ENCODE measurements around the gene C1QL1.

C1QL1 gene

DNA sequence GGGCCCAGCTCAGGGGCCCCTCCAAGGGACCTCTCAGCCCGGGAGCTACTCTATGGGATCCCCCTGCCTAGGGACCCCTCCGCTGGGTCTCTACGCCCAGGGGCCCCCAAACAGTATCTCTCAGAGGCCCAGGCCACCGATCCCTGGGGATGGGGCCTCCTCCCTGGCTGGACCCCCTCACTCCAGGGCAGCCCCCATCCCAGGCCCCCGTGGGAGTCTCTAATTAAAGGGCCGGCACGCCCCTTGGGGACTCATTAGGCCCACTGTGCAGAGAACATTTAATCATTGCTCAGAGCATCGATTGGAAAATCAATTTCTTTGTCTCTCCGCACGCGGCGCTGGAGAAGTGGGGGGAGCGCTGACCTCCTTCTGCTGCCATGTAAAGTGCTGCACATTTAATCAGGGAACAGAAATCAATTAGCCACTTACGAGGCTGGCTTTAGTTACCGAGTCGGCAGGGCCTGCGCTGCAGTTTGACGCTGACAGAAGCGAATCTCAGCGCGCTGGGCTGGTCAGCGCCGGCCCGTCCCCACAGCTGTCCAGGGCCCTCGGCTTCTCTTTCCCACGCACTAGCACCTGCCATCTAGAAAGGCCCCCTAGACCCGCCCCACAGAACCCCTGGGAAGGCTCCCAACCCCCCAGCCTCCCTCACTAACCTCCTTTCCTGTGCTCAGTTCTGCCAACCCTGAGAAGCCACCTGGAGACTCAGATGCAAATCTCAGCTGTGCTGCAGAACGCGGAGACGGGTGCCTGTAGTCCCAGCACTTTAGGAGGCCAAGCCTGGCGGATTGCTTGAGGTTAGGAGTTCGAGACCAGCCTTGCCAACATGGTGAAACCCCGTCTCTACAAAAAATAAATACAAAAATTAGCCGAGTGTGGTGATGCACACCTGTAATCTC is 20.2 kb upstream of the C1QL1 start:
- DNase-seq = no peak

DNA sequence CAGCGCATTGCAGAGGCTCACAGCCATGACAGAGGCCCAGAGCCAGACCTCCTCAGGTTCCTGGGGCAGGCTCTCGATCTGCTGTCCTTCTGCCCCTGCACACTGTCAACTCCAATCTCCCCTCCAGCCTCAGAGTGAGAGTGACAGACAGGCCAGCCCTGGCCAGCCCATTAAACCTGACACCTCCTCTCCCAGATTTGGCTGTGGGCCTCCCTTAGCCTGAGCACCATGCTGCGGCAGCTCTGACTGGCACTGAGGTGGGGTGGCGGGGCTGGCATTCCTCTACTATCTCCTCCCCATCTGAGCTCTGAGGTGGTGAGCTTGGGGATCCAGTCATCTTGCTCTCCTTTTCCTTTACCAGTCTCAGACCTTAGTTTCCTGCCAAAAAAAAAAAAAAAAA is 15.5 kb upstream of the C1QL1 start:
- no peak for DNase-seq

DNA sequence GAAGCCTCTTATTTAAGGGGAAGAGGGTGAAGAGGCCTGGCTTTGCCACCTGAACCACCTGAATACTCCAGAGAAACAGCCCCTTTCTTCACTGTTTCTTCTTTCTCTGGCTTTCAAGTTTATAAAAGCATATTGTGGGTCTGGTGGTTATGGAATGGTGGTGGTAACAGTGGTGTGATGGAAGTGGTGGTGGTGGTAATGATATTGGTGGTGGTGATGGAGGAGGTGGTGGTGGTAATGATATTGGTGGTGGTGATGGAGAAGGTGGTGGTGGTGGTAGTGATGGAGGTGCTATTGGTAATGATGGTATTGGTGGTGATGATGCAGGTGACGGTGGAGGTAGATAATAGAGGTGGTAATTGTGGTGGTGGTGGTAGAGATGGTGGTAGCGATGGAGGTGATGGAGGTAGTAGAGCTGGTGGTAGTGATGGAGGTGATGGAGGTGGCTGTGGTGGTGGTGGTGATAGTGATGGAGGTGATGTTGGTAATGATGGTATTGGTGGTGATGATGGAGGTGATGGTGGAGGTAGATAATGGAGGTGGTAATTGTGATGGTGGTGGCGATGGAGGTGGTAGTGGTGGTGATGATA is 14.1 kb upstream of the C1QL1 start:
- DNase-seq = no peak

DNA sequence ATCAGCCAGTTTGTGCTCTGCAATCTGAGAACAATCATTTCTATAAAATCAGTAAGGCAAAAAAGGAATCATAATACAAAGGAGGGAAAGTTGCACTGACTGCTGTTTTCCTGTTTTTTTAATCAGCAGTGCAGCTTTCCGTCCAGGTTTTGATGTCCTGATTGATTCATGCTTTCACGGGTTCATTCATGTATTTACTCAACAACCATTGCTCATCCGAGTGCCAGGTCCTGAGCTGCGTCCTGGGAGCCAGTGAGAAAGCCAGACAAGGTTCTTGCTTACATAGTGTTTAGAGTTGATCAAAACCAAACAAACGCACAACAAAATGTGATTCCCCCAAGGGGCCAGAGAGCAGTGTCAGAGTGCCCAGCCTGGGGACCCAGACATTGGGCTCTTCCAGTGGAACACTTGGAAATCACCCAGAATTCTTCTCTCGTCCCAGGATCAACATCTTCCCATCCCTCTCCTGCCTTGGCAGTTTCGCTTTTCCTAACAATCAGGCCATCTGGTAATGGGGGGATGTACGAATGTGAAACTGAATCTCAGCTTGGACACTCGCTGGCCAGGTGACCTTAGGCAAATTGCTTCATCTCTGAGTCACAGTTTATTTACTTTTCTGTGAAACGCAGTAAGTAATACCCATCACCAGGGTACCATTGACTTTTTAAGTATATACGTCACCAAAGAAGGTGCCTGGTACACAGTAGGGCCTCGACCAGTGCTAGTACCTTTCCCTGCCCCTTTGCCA is 13.3 kb upstream of the C1QL1 start:
- DNase-seq = no peak

DNA sequence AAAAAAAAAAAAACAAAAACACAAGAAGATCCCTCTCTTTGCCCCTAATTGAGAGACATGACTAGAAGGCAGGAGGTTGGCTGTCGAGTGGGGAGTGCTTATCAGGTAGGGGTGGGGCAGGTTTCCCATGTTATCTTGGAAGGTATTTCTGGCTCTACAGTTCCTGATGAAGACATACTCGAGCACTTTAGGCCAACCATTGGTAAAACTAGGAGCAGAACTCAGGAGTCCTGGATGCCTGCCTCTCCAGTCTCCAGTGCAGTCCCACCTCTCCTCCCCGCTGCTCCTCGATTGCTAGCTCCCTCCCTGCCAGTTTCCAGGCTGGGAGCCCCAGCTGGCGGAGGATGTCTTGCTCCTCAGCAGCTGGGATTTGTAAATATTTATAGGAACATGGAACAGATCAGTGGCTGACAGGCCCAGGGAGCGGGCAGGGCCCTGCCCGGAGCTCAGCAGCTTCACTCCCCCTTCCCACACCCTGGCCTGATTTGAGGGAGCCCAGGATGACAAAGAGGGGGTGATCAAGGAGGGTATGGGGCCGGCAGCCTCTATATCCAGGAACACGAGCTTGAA is 11.4 kb upstream of the C1QL1 start:
- no peak for DNase-seq

DNA sequence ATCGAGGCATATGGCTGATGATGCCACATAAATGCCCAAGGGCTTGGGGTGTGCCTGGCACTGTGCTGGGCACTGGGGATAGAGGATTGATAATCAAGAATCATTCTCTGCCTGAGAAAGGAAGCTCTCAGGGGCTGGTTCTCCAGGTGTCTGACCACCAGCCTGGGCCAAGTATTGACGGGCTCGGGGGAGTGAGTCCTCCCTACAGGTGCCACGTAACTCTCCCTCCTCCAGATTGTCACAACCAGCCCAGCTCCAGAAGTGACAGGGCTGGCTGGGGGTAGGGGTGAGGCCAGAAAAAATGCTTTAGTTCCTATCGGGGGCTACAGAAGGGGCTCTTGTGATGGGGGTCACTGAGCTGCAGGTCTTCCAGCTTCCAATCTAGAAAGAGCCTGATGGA is 10.7 kb upstream of the C1QL1 start:
- no peak for DNase-seq

DNA sequence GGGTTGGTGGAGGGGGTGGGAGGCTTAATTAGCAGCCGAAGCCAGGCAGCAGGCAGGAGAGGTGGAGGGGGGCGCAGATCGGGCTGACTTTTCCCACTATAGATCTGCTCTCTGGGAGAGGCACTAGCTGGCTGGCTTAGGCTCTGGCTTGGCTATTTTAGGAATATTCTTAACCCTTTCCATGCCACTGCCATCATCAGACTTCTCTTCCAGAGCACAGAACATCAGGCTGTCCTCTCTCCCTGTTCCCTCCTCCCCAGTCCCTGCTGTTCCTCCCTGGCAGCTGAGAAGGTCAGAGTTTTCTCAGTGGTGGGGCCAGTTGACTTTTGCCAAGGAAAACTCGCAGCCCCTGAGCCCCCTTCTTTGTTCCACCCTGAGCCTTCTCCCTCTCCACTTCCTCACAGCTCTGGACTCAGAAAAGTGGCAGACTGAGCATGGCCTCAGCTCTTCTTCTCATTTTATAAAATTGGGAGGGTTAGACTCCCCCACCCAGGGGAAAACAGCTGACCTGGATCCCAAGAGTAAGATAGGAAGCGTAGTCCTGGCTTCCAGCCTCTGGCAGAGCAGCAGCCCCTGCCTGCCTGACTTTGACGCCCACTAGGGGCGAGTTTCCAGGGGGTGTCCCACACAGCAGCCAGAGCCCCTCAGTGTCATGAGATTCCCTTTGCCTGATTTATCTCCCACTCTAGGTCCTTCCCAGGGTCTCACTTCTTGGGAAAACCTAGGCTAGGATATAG is 9.9 kb upstream of the C1QL1 start:
- no peak for DNase-seq

DNA sequence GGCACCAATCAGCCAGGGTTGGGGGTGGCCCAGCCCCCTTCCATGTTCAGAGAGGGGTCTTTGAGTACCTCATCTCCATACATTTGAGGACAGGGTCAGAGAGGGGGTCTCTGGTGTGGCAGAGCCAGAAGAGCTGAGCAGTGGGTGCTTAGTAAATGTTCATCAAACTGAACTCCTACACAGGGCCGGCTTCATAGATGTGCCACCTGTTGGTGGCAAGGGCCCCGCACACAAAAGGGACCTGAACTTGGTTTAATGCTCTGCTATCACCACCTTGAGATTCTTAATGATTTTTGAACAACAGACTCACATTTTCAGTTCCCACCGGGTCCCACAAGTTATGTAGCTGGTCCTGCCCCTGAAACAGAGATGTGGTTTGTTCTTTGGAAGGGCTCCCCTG is 9.0 kb upstream of the C1QL1 start:
- DNase-seq = no peak

DNA sequence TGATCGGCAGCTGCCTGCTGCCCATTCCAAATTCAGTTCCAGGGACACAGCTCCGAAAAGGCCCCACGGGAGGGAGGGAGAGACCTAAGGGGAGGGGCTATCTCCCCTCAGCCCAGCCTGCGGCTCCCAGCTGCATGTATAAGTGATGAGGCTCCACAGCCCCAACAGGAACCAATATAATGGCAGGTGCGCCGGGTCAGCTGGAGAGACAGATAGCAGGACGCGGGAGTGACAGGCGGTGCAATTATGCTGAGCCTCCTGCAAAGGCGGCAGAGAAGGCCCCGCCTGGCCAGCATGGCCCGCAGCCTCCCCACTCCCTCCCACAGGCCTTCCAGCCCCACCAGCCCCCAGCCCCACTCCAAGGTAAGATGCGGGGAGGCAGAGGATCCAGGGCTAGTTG is 8.1 kb upstream of the C1QL1 start:
- DNase-seq = no peak

DNA sequence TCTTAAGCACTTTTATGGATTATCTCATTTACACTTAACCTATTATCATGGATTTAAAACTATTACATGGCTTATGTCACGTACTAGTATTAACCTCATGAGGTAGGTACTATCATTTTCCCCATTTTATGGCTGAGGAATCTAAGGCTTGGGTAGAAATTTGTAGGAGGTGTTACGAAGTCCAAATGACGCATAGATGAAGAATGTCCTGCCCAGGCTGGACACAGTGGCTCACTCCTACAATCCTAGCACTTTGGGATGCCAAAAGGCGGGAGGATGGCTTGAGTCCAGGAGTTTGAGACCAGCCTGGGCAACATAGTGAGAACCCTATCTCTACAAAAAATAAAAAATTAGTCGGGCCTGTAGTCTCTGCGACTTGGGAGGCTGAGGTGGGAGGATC is 4.8 kb upstream of the C1QL1 start:
- no peak for DNase-seq

DNA sequence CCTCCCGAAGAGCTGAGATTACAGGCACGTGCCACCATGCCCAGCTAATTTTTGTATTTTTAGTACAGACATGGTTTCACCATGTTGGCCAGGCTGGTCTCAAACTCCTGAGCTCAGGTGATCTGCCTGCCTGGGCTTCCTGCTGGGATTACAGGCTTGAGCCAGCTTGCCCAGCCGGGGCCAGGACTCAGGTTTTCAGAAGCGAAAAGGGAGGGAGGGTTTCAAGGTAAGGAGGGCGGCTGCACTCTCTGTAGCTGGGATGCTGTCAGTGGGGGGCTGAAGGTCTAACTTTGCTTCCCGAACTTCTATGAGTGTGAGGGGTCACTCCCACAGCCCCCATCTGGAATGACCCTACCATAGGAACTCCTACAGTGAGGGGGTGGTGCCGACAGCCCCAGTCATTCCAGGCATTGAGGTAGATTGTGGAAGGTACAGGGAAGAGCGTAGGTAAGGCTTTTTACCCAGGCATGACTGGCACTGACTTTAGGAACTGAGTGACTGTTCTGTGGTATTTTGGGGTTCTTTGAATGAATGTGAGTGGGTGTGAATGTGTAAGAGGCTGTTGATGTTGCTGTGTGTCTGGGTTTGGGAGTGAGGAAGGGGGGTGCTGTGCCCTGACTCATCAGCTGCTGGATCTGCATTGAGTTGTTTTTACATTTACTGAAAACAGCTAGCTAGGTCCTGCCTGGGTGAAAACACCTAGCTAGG is 3.8 kb upstream of the C1QL1 start:
- no peak for DNase-seq

DNA sequence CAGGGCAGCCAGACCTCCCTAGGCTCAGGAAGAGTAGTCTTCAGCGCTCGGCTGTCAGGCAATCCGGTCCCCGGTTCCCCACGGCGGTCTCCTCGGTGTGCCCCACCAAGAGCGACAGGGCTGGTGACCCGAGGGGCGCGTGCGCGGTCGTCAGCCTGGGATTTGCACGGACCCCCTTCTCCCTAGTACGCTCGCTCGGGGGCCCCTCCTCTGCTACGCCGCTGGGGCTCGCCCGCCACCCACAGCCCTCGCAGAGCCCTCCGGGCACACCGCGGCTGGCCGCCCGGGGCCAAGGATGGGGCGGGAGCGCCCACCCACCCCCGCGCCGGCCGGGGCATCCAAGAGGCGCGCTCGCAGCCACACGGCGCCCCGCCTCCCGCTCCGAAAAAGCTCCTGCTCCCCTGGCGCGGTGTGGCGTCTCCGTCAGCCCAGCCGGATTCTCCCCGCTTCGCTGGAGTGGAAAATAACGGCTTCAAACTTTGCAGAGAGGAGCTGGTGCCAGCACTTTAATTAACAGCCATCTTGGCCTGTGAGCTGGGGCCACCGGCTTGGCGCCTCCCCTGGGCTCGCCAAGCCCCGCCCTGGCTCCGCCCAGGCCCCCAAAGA is 2.1 kb upstream of the C1QL1 start:
- no peak for DNase-seq

DNA sequence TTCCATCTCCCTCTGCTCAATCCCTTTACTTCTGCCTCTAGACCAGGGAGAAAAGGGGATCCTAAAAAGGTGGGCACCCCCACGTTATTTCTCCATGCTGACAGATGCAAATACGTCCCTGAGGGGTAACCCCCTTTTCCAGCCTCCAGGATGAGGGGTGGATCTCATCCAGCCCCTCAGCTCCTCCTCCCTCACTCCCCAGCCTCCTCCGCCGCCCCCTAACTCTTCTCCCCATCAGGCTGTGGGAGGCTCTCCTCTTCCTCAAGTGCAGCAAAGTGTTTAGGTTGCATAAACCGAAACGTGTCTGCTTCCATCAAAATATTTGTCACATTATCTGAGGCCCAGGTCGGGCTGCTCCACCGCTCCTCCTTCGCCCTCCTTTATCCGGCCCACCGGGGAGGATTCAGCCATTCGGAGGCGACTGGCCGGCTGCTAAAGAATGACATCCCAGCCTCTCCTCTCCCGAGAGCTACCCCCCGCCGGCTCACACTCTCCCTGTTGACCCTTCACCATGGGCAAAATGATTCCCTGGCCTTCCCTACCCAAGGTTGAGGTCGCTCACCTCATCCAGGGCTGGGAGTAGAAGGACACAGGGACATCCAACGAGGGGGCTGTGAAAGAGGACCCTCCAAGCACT is 1.2 kb upstream of the C1QL1 start:
- DNase-seq = no peak

DNA sequence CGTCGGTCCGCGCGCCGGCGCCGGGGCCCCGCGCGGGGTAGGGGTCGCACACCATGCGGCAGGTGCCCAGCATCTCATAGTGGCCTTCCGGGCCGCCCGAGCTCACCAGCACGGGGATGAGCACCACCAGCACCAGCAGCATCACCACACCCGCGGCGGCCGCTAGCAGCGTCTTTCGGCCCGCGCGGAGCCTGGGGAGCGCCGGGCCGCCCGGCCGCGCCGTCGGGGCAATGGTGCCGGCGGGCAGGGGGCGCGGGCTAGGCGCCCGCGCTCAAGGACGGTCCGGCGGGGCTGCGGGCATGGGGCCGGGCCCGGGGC is 237 bp downstream of the C1QL1 start:
- DNase-seq = no peak

DNA sequence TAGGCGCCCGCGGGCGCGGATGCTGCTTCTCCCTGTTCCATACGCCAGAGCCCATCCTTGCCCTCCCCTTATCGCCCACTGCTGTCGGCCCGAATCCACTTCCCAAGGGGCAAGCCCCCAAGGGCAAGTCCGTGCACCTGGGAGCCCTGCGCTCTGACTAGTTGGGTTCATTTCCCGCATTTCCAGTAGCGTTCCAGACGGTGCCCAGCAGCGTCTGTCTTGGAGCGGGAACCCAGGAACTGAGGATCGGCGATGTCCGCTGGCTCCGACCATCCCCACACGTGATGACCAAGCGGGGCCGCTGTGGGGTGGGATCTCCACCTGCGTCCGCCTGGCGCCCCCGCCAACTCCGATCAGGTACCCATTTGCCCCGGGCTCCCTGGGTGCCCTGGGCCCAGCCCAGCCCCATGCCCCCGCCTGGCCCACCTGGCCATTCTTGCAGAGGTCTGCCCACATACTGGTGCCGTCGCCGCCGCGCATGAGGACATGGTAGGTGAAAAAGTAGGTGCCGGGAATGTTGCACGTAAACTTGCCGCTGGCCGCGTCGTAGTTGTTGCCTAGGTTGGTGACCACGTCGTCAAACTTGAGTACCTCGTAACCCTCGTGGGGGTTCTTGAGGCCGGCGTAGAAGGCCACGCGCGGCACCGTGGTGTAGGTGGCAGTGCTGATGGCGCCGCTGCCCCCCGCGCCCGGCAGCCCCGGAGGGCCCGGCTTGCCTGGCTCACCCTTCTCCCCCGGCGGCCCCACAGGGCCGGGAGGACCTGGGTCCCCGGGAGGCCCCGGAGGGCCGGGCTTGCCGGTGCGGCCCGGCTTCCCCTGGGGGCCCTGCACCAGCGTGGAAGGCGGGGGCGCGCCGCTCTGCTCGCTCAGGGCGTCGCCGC is 837 bp downstream of the C1QL1 start:
- DNase-seq = no peak

DNA sequence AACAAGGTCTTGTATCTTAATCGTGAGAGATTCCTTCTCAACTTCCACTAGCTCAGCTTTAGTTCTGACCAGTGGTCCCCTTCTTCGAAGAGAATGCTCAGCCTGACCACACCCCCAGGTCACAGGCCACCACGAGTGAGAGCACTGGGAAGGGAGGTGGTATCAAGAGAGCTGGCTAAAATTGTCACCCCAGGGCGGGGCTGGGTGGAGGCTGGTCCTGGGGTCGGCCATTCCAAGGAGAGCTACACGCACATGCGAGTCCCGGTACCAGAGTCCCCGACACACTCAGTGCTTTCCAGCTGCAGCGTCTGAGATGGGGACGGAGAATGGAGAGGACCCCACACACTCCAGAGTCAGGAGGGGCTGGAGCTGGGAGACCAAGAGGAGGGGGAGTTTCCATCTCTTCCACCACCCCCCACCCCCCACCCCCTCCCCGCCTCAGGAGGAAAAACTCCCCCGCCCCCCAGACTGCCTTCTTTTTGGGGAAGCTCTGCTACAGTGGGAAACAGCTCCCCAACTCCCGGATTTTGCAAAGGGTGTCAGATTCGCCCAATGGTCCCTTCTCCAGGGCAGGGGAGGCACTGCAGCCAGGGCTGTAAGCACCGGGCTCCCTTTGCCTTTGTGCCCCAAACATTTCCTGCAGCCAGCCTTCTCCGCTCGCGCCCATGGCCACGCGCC is 1.6 kb downstream of the C1QL1 start:
- DNase-seq = no peak

DNA sequence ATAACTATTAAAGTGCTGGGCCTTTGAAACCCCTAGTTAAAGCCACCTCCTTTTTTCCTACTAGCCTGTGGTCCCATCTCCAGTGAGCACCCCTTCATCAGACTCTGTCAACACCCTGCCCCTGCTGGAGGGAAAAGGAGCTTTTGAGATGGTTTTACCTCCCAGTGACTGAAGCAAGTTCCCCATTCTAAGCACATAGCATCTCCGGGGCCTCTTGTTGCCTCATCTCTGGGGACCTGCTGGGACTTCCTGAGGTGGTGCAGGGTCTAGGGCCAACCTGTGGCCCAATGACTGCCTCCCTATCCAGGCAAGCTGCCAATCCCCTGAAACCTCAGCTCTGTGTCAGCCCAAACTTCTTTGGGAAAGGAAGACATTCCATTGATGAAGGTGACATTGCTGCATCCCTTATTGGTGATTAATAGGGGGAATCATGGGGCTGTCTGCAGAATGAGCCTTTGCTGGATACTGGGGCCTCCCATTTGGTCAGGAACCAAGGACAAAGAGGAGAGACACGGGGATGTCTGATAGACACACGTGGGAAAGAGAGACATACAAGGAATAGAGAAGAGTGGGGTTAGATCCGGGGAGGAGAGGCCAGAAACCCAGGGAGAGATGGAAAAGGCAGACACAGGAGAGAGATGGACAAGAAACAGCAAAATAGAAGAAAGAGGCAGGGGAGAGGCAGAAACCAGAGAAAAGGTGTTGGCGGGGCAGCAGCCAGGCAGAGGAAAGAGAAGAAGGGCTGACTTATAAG is 2.4 kb downstream of the C1QL1 start:
- DNase-seq = no peak

DNA sequence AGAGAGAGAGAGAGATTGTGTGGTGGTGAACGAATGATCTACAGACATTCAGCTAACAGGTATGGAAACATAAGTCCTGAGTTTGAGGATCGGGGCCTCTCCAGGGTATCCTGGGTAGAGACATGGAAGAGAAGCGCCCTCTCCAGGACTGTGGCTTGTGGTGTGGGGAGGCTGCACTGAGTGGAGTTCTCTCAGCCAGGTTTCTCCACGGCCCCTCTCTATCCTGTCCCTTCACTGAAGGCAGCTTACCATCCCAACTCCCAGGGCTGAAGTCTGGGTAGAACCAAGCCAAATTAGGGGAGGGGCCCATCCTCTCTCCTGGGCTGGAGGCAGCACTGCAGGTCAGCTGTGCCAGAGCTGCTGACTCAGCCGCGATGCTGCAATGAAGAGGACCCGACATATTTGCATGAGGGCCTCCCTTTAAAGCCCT is 6.2 kb downstream of the C1QL1 start:
- DNase-seq = no peak

DNA sequence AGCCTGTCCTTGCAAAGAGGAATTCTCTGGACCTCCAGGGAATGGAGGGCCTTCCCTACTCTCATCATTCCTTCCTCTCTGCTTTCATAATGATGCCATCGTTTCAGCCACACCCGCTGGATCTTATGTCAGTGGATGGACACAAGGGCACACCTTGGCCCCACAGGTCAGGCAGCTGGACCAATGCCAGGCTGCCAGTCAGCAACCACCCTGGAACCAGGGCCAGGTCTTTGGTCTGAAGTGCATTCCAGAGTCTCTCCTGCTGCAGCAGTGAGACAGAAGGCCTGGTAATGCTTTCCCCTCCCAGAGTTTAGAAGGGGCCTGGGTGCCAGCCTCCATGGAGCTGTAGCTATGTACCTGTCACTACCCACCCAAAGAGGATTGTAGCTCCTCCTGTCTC is 7.4 kb downstream of the C1QL1 start:
- DNase-seq = no peak
